ENCODE measurements around the gene TMEM114.

Gene TMEM114

GRCh38 chr16:8590811-8591210 lies 500 bp upstream of the TMEM114 start:
- TF ChIP-seq SIN3A (IDR thresholded peaks at IDR 0.05; ENCODE audit: borderline replicate concordance, insufficient read depth, low read length) (no peak), REST (IDR thresholded peaks at IDR 0.05; ENCODE audit: insufficient read depth in 1 of 2, low read depth in 2 of 2, low read length in 2 of 2) (no peak), TAF1 (IDR thresholded peaks at IDR 0.05; ENCODE audit: borderline replicate concordance, insufficient read depth, low read length) (no peak), FOXP2 (optimal IDR thresholded peaks at IDR 0.05; ENCODE audit: borderline replicate concordance, extremely low read depth, extremely low read length, insufficient read depth) (no peak), POLR2AphosphoS5 (IDR thresholded peaks at IDR 0.05; ENCODE audit: low read depth, low read length) (no peak)

- no peak for TF ChIP-seq REST (IDR thresholded peaks at IDR 0.05; ENCODE audit: insufficient read depth in 1 of 2, low read depth in 2 of 2, low read length in 2 of 2)
- TF ChIP-seq FOXP2 (optimal IDR thresholded peaks at IDR 0.05; ENCODE audit: borderline replicate concordance, extremely low read depth, extremely low read length, insufficient read depth): no peak
- no peak for TF ChIP-seq TAF1 (IDR thresholded peaks at IDR 0.05; ENCODE audit: borderline replicate concordance, insufficient read depth, low read length)
- no peak for TF ChIP-seq SIN3A (IDR thresholded peaks at IDR 0.05; ENCODE audit: borderline replicate concordance, insufficient read depth, low read length)
- TF ChIP-seq POLR2AphosphoS5 (IDR thresholded peaks at IDR 0.05; ENCODE audit: low read depth, low read length): no peak
Measured at GRCh38 chr16:8589057-8589899, 1.0 kb downstream of the TMEM114 start.

GRCh38 chr16:8588682-8589056 lies 1.6 kb downstream of the TMEM114 start:
- TF ChIP-seq REST (IDR thresholded peaks at IDR 0.05; ENCODE audit: insufficient read depth in 1 of 2, low read depth in 2 of 2, low read length in 2 of 2) (no peak), TAF1 (IDR thresholded peaks at IDR 0.05; ENCODE audit: borderline replicate concordance, insufficient read depth, low read length) (no peak), POLR2AphosphoS5 (IDR thresholded peaks at IDR 0.05; ENCODE audit: low read depth, low read length) (no peak), FOXP2 (optimal IDR thresholded peaks at IDR 0.05; ENCODE audit: borderline replicate concordance, extremely low read depth, extremely low read length, insufficient read depth) (no peak)

GRCh38 chr16:8587065-8587464 lies 3.2 kb downstream of the TMEM114 start:
- TF ChIP-seq TAF1 (IDR thresholded peaks at IDR 0.05; ENCODE audit: borderline replicate concordance, insufficient read depth, low read length): no peak
- TF ChIP-seq REST (IDR thresholded peaks at IDR 0.05; ENCODE audit: insufficient read depth in 1 of 2, low read depth in 2 of 2, low read length in 2 of 2): no peak
- no peak for TF ChIP-seq FOXP2 (optimal IDR thresholded peaks at IDR 0.05; ENCODE audit: borderline replicate concordance, extremely low read depth, extremely low read length, insufficient read depth)
- TF ChIP-seq SIN3A (IDR thresholded peaks at IDR 0.05; ENCODE audit: borderline replicate concordance, insufficient read depth, low read length): no peak
- no peak for TF ChIP-seq POLR2AphosphoS5 (IDR thresholded peaks at IDR 0.05; ENCODE audit: low read depth, low read length)

Measured in PFSK-1 (cell line).